GM18867 (cell line): ENCODE measurements around the gene RASGRF2.

ENCODE experiments used
- ATAC-seq: cut with Tn5 transposase; IDR thresholded peaks from one replicate; pipeline ENCODE4 v1.9.1; 2021; ENCODE audit warnings: mild to moderate bottlenecking, moderate library complexity; ENCODE audit not compliant: unreplicated experiment

RASGRF2 gene

DNA sequence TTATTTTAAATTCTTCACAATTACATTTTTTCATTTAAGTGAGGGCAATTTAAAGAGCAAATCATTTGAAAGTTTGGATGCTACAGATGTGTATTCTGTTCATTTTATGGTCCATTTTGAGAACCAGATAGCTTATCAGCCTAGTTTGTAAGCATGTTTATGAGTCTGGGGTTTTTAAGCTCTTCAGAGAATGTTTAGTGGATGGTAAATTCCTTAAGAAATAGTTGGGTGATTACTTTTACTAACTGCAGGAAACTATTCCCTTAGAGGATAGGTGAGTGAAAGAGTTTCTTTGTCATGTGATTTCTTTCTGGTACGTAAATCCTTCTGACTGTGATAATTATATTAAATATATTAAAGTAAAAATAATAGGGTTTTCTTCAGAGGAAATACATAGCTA is 17.6 kb downstream of the RASGRF2 start:
- no peak for ATAC-seq

DNA sequence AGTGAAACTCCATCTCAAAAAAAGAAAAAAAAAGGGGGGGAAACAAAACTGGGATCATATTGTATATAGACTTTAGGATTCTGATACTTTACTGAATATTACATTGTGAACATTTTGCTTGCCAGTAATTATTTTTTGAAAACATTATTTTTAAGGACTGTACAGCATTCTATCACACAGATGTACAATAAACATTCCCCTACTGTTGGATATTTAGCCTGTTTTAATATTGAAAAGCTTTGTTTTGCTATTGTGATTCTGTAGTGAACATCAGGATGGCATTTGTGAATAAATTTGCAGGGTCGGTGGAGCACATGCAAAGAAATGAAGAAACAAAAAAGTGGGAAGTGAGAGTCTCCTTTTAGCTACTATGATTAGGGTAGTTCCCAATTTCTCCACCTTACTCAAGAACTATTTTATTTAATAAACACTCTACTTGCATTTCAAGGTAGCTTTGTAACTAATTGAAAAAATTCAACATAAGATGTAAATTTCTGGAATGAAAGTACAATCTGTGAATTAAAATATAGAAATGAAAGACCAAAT is 18.7 kb downstream of the RASGRF2 start:
- ATAC-seq, result no peak

DNA sequence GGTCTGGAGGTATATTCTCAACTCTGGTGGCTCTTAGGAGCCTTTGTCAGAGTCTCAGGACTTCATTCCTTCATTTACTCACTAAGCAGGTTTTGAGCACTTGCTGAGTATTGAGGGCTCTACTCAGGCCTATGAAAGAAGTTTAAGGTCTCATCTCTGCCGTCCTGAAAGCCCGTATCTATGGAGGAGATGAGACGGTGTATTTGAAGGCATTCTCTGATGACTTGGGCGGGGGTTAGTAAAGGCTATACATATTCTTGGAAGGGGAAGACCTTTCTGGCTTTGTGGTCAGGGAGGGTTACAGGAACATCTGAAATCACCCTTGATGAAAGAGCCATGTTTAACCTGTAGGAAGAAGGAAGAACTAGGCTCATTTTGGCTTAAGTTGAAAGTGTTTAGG is 21.9 kb downstream of the RASGRF2 start:
- ATAC-seq, result no peak

DNA sequence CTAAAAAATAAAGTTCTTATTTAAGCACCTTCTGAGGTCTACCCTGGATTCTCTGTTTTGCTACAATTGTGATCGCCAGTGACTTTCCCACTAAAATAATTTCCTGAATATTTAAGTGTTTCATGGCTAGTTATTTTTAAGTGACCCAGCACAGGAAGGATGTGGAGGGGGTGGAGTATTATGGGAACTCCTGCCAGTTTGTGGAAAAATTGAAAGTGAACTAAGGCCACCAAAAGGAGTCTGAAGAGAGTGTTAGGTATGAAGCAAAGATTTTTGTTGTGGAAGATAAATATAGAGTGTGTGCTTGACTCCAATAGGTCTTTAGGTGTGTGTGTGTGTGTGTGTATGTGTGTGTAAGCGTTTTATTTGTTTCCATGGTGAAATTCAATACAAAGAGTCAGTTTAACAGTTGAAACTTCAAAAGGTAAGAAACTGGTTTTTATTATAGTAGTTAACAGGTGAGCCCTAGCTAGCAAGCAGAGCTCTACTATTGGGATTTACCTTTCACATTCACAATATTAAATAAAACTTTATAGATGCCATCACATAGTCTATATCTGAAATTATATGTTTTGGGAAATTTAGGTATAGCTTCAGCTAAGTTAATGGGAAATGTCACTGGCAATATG is 25.6 kb downstream of the RASGRF2 start:
- no peak for ATAC-seq

DNA sequence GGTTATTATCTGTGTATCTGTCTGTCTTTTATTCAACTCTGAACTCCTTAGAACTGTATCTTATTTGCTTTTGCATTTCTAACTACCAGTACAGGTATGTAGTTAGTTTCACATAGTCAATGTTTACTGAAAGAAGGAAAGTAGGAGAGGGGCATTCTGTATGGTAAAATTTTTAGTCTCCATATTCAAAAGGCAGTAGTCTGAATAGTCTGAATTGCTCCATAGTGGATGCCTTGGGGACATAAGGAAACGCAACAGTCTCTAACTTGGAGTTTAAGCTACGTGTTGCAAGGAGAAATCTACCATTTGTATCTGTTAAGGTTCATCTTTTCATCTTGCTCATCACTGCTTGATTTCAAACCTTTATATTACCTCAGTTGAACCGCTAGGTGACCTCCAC is 26.2 kb downstream of the RASGRF2 start:
- no peak for ATAC-seq

DNA sequence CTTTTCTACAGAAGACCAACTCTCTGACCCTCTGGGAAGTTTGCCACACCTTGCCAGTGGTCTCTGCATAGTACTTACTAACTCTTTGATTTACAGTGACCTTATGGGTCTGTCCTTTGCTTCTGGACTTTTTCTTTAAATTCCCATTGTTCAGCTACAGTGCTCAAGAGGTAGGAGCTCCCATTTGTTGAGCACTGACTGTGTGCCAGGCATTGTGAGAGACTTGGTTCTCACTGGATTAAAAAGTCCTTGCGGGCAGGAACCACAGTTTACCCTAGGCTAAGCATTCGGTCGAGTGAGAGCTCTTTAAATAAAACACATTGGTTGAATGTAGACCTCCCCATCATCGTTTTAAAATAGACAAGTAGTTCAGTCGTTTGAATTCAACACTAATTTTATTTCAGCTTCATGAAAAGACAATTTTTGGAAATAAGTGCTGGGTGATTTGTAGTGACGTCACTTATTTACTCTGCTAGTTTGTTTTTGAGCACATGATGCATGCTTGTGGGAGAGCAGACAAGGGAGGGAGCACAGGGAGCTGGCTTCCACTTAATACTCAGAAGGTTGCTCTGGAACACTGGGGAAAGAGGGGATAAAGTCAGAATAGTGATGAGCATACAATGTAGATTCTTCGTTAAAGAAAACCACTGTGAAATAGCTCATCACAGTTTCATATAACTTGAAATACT is 27.1 kb downstream of the RASGRF2 start:
- no peak for ATAC-seq

DNA sequence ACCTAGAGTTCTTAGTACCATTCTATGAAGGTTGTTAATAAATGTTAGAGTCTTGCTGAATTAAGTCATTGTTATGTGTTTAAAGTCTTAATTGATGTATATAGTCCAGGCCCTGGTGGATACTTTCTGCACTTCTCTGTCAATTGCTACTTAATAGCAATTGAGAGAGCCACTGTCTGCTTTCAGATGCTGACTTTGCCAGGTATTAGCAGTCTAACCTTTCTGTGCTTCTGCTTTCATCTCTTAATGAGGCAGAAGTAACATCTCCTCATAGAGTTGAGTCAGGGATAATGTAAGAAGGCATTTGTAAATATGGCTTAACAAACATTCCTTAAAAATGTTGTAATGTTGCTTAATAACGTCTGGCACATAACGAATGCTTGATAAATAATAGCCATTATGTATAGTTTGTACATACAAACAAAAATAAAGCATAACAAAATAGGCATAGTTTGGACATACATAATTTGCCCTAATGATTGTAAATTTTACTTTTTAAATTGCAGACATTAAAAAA is 28.3 kb downstream of the RASGRF2 start:
- no peak for ATAC-seq

DNA sequence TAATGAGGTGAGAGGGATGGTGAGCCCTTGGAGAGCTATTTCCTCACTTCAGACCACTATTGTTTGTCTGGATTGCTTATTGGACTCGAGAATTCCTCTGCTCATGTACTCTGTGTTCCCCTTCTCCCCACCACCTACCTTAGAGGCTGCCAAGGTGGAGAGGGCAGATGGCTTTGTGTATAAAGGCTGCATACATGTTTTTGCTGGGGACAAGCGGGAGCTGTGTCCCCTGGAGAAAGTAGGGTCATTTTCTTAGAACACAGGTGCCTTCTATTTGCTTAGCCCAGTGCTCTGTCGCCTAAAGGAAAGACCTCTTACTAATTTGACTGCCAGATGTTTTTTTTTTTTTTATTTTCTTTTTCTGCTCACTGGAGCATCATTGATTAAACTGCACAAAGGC is 29.7 kb downstream of the RASGRF2 start:
- no peak for ATAC-seq

DNA sequence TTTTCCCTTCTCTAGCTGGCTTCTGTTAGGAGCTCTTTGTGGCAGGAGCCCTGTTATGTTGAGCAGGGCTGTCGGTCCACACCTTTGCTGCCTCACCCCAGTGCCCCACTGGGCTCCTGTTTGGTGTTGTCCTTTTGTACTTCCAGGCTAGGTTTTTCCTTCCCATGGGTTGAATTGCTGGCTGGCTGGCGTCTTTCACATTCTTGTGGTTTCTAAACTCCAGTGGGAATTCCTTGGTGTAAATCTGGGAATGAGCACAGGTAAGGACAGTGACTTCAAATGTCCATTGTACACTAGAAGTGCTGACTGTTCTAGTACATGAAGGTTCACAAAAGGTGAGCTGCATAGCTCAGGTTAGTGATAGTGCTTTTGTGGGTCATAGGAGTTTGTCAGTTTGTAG is 30.4 kb downstream of the RASGRF2 start:
- no peak for ATAC-seq

DNA sequence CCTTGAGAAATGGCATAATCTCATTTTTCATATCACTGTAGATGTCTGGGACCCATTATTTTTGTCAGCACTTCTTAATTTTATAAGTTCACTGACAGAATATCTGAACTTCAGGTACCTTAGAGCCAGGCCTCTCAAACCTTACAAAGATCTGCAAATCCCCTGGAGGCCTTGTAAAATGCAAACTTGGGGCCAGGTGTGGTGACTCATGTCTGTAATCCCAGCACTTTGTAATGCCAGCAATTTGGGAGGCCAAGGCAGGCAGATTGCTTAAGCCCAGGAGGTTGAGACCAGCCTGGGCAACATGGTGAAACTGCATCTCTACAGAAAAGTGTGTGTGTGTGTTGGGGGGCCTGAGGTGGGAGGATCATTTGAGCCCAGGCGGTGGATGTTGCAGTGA is 30.8 kb downstream of the RASGRF2 start:
- ATAC-seq, result no peak

DNA sequence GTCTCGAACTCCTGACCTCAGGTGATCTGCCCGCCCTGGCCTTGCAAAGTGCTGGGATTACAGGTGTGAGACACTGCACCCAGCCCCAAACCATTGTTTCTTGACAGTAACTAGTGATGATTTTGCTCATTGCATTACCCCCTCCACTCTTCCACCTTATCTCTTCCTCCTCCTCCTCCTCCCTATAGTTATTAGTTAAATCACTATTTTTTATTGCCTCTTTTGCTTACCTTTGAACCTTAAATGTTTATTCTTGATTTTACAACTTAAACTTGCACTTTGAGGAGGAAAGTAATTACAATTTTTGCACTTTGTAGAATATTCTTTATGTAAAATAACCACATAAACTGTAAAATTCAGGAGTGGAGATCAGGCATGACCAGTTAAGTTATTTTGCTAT is 35.7 kb downstream of the RASGRF2 start:
- no peak for ATAC-seq

DNA sequence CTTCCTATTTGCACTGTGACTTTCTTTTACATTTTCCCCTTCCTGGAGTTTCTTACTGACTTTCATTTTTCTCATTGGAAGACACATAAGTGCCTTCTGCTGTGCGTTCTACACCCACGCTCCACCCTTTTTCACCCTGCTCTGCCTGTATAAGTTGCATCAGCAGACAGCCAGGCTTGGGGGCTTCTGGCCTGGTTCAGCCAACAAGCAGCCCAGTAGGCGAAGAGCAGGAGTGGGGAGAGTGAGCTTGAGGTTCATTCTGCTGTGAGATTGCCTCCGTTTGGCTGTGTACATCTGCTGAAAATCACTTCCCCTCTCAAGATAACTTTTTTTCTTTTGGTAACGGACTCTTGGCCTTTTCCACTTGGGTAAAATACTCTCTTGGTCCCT is 38.4 kb downstream of the RASGRF2 start:
- no peak for ATAC-seq

DNA sequence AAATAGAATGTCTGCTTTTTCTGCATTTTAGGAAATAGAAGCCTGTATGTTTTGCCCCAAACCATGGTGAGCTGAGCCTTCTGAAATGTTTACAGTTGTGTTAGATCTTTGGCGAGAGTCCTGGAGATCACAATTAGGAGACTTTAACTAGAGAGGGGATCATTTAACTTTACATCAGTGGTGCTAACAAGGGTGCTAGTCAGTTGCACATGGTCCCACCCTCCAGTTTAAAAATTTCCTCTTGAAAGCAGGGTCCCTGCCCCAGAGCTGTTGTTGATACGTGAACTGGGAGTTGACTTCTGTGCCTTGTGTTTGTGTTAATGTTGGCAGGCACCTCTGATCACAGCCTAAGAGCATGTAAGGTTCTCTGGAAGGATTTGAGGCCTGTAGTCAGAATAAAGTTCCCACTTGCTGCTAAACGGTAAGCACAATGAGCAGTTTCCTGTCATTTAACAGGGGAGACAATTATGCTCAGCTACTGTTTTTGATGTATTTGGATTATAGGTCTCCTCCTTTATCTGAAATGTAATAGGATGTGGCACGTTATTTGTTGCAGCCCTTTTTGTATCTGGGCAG is 43.7 kb downstream of the RASGRF2 start:
- no peak for ATAC-seq

DNA sequence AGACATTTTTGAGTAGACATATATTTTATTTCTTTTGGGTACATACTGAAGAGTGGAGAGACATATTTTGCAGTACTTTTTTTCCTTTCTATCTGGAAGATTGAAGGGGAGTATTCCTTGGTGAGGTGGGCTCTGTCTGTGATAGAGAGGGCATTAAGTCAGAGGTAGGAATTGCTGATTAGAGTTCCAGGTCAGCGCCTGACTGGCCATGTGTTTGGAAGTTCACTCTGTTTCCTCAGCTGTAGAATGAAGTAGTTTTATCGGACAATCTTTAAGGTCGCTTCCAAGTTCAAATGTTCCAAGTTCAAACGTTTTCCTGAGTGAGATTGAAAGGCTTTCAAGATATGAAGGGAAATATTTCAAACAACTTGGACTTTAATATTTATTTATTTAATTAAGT is 45.5 kb downstream of the RASGRF2 start:
- no peak for ATAC-seq

DNA sequence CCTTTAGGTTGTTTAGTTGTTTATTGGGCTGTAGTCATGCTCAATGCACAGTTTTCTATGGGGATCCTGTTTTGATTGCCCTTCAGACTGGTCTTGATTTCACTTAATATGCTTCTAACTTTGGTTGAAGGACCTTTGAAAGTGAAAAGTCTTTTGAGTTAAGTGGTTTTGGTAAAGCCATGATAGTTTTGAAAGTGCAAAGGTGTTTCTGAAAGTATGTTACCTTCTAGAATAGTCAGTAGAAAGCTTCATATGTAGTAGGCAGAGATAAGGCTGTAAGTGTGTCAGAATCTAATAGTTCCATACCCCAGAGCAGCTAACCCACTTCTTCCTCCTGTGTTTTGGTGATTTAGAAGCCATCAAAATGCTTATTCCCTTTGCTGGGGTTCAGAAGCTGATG is 46.1 kb downstream of the RASGRF2 start:
- peak; percentile 57 for ATAC-seq

DNA sequence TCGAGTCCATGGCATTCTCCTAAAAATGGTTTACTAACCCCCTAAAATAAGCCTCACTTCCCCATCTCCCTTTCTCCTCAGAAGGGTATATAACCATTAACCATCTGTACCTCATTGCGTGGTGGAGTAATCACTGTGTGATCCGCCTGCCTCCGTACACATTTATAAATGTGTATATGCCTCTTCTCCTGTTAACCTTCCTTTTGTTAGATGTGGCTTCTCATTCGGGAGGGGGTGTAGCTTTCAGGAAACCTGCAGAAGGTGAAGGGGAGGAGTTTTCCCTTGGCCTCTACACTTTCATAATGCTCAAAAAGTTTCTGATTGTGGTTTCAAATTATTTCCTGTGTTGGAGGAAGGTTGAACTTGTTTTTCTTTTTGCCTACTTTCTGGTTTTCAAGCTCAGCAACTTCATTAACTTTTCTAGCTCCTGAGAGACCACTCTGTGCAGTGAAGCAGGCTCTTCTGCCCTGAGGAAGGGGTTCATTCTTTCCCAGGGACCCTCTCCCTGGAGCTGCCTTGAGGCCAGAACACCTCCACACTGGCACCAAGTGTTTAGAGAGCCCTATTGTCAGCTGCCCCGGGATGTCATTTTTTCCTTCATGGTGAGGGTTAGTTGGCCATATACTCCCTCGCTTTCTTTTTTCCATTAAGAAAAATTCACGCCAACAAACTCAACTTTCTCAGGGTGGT is 46.9 kb downstream of the RASGRF2 start:
- no peak for ATAC-seq

DNA sequence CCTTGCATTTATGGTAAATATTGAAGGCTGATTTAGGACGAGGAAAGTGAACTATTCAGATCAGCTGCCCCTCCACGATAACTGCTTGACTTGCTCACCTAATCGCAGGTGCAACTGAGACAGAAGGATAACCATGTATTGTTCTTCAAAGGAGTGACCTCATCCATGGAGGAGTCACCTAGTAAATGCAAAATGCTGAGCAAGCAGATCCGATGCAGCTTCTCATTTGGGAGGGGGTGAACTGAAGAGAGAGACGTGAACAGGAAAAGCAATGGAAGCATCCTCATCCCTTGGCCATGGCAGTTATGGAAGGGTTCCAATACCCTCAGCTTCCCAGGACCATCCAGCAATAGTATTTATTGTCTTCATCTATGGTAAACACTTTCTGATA is 47.5 kb downstream of the RASGRF2 start:
- no peak for ATAC-seq

DNA sequence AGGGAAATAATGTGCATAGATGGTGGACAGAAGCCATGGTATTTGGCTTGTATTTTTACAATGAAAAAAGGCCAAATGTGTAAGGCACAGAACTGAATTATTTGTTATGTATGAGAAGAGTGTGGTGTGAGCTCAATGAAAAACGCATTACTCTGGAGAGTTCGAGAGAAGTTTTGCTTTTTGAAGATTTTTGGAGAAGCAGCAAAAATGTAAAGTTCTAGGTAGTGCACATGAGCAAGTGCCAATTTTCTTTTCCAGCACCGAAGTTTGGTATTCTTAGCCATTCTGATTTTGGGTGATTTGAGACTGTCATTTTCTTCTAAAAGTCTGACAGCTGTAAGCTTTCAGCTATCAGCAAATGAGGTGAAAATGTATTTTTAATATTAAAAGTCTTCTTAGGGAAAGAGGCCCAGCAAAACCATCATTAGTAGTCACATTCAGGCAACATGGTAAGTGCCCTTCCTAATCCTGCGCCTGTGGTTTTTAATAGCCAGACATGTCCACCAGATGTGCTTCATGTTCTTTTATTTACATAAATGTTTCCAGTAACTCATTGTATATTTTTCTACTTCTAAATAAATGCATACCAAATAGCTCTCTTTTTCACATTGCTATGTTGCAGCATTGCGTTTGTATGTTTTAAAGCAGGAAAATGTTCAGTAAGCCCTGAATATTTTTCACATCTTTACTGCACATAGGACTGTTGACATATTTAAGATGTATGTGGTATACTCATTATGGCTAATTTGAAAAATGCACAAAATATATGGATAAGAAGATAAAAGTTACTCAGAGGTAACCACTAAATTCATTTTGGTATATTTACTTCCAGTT is 50.4 kb downstream of the RASGRF2 start:
- ATAC-seq, result no peak

DNA sequence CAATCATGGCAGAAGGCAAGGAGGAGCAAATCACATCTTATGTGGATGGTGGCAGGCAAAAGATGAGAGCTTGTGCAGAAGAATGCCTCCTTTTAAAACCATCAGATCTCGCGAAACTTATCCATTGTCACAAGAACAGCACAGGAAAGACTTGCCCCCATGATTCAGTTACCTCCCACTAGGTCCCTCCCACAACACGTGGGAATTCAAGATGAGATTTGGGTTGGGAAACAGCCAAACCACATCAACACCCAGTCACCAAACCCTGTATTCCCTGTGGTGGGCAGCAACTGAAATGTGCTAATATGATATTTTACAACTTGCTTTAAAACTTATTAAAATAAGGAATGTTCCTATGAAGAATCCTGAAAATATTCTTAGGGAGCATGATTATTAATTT is 54.2 kb downstream of the RASGRF2 start:
- ATAC-seq, result no peak

DNA sequence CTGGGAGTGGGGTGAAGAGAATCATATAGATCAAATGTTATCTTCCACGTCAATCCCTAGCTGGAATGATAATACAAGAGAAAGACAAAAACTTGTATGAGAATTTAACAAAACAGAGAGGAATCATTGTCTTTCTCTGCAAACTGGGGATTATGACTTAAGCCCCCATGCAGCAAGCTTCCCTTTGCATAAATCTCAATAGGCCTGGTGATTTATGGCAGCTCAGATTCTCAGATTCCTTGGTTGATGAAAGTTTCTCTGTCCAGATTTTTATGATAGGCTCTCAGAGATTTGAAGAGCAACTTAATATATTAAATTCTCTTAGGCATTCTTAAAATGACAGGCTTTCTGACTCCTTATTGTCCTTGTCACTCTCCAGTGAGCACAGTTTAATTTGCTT is 56.0 kb downstream of the RASGRF2 start:
- ATAC-seq, result no peak

DNA sequence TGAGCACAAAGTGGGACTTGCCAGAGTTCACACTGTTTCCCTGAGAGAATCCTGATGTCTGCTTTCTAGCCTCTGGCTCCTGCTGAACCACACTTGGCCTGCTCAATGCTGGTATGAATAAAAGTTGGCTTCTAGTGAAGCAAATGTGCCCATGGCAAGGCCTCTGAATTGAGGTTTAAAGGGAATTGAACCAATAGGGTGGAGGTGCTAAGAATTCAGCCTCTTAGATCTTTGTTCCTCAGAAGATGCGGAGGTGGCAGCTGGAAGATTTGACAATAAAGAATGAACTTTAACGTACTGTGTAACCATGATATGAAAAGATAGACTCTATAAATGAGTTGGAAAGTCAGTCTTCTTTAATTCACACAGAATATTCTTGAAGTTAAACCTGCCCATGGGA is 57.2 kb downstream of the RASGRF2 start:
- no peak for ATAC-seq
